ENCODE measurements around the gene GPR176. TPM values are rescaled to one million over a fixed set of nuclear protein-coding genes. Genes with fewer than 3 reads are reported as not detected.

Gene GPR176
- total RNA-seq, 1 donor from 2014 or later, result 4.2 TPM

DNA sequence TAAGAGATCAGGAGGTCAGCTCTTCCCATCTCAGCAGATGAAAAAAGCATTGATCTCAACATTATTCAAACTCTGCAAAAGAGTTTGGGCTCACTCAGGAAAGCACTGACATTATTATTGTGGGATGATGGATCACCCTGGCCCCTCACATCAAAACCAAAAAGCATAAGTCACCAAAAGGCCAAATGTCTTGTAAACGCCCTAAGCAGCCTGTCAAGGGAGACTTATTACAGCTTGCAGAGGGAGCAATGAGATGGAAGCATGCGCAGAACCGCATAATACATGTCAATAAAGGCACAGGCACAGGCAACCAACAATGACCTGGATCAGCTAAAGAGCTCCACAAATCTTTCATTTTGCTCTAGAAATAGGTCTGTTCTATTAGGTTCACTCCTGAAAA lies 142.0 kb downstream of the GPR176 start:
- peaks cover 47% of the 10 kb centered on the region for H3K4me1 Mint-ChIP-seq
- H3K27ac Mint-ChIP-seq (ENCODE audit: unreplicated experiment), result no peak overlapping the region
- no peak for DNase-seq (ENCODE audit: low read depth, low spot score)
- peaks cover 3% of the 10 kb centered on the region for H3K36me3 Mint-ChIP-seq (ENCODE audit: low read depth)
- H3K27me3 Mint-ChIP-seq (ENCODE audit: low read depth), result no peaks in the 10 kb centered on the region
- H3K4me3 Mint-ChIP-seq, result peak overlapping the region; percentile 71
- H3K9me3 Mint-ChIP-seq, result peaks cover 11% of the 10 kb centered on the region
- TF ChIP-seq, protein P1, sequence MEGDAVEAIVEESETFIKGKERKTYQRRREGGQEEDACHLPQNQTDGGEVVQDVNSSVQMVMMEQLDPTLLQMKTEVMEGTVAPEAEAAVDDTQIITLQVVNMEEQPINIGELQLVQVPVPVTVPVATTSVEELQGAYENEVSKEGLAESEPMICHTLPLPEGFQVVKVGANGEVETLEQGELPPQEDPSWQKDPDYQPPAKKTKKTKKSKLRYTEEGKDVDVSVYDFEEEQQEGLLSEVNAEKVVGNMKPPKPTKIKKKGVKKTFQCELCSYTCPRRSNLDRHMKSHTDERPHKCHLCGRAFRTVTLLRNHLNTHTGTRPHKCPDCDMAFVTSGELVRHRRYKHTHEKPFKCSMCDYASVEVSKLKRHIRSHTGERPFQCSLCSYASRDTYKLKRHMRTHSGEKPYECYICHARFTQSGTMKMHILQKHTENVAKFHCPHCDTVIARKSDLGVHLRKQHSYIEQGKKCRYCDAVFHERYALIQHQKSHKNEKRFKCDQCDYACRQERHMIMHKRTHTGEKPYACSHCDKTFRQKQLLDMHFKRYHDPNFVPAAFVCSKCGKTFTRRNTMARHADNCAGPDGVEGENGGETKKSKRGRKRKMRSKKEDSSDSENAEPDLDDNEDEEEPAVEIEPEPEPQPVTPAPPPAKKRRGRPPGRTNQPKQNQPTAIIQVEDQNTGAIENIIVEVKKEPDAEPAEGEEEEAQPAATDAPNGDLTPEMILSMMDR (conservative IDR thresholded peaks at IDR 0.05), result no peak

DNA sequence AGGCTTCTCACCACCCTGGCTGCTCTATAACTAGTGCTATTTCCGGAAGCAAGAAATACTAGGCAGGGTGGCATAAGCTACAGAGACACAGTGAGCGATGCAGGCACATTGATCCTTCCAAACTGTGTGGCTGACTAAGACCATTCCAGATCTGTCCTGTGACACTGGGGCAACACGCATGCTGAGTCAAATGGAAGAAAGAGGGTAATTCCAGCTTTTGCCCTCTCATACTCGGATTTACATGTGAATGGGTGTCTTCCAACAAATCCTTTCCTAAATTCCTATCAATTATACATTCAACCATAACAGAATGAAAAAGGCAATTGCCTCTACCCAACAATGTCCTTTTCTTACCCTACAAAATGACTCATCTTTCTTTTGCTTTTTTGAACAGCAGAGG lies 142.6 kb downstream of the GPR176 start:
- TF ChIP-seq, protein P1 (conservative IDR thresholded peaks at IDR 0.05), result no peak
- peaks cover 44% of the 10 kb centered on the region for H3K4me1 Mint-ChIP-seq
- DNase-seq (ENCODE audit: low read depth, low spot score), result no peak
- peak overlapping the region; percentile 71 for H3K4me3 Mint-ChIP-seq
- peaks cover 3% of the 10 kb centered on the region for H3K36me3 Mint-ChIP-seq (ENCODE audit: low read depth)
- H3K27me3 Mint-ChIP-seq (ENCODE audit: low read depth), result no peaks in the 10 kb centered on the region
- peaks cover 11% of the 10 kb centered on the region for H3K9me3 Mint-ChIP-seq
- peak overlapping the region; percentile 47 for H3K27ac Mint-ChIP-seq (ENCODE audit: unreplicated experiment)

DNA sequence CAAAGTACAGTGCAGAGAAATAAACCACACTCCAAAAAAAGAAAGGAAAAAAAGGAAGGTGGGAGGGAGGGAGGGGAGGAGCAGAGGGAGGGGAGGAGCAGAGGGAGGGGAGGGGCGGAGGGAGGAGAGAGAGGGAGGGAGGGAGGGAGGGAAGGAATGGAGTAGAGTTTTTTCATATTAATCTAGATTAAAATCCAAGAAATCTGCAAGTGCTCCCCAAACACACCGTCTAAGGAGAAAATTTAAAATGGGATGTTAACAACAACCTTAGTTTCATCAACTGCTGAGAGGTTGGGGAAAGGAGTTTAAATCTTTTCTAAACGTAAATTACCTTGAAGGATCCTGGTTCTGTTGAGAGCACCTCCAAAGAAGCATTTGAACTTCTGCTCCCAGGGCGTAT lies 144.0 kb downstream of the GPR176 start:
- TF ChIP-seq, protein P1 (conservative IDR thresholded peaks at IDR 0.05), result no peak
- DNase-seq (ENCODE audit: low read depth, low spot score), result no peak
- Mint-ChIP-seq H3K9me3 (peaks cover 6% of the 10 kb centered on the region), H3K27me3 (ENCODE audit: low read depth) (no peaks in the 10 kb centered on the region), H3K4me3 (no peak overlapping the region), H3K27ac (ENCODE audit: unreplicated experiment) (no peak overlapping the region), H3K4me1 (peaks cover 47% of the 10 kb centered on the region), H3K36me3 (ENCODE audit: low read depth) (peaks cover 3% of the 10 kb centered on the region)

DNA sequence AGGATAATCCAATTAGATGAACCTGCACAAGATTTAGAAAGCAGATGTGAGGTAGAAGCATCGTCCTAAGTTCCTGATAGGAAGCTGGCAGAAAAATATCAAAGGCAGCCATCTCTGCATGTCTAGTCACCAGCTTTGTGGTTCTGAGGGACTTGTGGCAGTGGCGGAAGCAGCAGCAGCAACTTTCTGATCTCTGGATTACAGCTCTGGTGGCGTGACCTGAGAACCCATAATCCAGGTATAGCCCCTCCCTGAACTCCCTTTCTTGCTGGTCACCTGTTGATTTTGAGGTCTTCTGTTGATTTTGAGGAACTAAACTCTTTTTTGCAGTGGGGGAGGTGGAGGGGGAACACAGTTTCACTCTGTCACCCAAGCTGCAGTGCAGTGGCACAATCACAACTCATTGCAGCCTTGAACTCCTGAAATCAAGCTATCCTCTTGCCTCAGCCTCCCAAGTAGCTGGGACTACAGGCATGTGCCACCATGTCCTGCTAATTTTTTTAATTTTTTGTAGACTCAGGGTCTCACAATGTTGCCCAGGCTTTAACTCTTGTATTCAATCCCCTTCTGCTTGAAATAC lies 145.3 kb downstream of the GPR176 start:
- Mint-ChIP-seq H3K36me3 (ENCODE audit: low read depth) (peaks cover 3% of the 10 kb centered on the region), H3K27me3 (ENCODE audit: low read depth) (no peaks in the 10 kb centered on the region), H3K4me3 (no peak overlapping the region), H3K4me1 (peaks cover 48% of the 10 kb centered on the region), H3K9me3 (peaks cover 3% of the 10 kb centered on the region), H3K27ac (ENCODE audit: unreplicated experiment) (no peak overlapping the region)
- no peak for DNase-seq (ENCODE audit: low read depth, low spot score)
- TF ChIP-seq, protein P1 (conservative IDR thresholded peaks at IDR 0.05), result no peak

DNA sequence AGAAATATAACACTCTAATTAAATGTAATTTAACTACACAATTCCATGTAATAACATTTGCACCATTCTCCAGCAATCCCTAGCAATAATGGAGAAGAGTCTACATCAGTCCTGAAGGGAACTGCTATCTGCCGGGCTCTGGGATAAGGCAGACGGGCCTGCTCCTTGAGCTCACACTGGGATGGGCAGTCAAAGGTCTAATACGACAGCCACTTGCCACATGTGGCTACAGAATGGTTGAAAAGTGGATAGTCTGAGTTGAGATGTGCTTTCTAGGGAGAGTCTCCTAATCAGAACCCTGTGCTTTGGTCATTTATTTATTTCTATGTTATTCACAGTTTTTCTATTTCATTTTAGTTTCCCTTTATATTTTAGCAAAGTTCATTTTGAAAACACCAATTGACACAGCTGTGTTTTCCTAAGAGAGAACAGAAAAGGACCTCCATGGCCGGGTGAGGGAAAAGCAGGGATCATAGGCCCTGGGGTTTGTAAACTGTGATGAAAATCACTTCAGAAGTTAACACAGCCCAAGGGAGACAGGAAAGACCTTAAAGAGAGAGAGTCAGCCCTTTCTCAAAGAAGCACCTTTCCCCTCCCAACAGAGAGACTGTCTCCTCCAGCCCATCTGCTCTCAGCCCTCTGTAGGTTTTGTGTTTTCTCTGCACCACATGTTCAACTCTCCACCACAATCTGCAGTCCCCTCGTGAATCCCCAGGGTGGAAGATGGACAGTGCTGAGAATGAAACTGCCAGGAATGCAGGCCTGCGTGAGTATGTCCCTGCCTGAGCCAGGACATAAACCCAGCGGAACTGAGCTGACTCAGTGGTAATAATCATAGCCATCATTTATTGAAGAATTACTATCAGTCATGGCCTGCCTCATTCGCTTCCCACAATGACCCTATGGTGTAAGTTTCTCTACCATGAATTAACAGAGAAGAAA lies 149.0 kb downstream of the GPR176 start:
- TF ChIP-seq, protein P1 (conservative IDR thresholded peaks at IDR 0.05), result no peak
- no peak overlapping the region for H3K4me3 Mint-ChIP-seq
- DNase-seq (ENCODE audit: low read depth, low spot score), result no peak
- no peaks in the 10 kb centered on the region for H3K27me3 Mint-ChIP-seq (ENCODE audit: low read depth)
- peaks cover 25% of the 10 kb centered on the region for H3K4me1 Mint-ChIP-seq
- H3K36me3 Mint-ChIP-seq (ENCODE audit: low read depth), result peaks cover 17% of the 10 kb centered on the region
- H3K27ac Mint-ChIP-seq (ENCODE audit: unreplicated experiment), result peak overlapping the region; percentile 35
- H3K9me3 Mint-ChIP-seq, result no peaks in the 10 kb centered on the region

Data from neural crest cell (in vitro differentiated cells).